GM18507 (cell line): ENCODE data around the gene LCTL.

Source experiments
- DNase-seq: peaks from one replicate; pipeline ENCODE4 v3.0.0; 2011; ENCODE audit warnings: low read depth; ENCODE audit not compliant: insufficient read length; ENCODE audit errors: extremely low spot score
- FAIRE-seq: peaks from 2 replicates; lab custom pipeline; 2011; peaks lifted over from hg19 to GRCh38; lab: Jason Lieb, UNC

The LCTL gene

GRCh38 chr15:66565741-66566144 is at the start of gene LCTL:
TSS of gene LCTL (minus strand) at chr15:66565998. CDS start at chr15:66565365, 633 bp downstream.
- no peak for DNase-seq
- FAIRE-seq, result no peak

- FAIRE-seq (no peak), DNase-seq (no peak)
Observed at GRCh38 chr15:66614951-66615760, 49.4 kb upstream of the LCTL start.

GRCh38 chr15:66614456-66614855 is 48.7 kb upstream of the LCTL start:
- DNase-seq (no peak), FAIRE-seq (no peak)

- no peak for DNase-seq
- FAIRE-seq, result no peak
Observed at GRCh38 chr15:66613743-66614142, 47.9 kb upstream of the LCTL start.

GRCh38 chr15:66611257-66612053 is 45.7 kb upstream of the LCTL start:
- no peak for DNase-seq
- FAIRE-seq, result no peak

- DNase-seq, result no peak
- no peak for FAIRE-seq
Observed at GRCh38 chr15:66609876-66610275, 44.1 kb upstream of the LCTL start.

- FAIRE-seq (no peak), DNase-seq (no peak)
Observed at GRCh38 chr15:66608881-66609280, 43.1 kb upstream of the LCTL start.

- DNase-seq, result no peak
- no peak for FAIRE-seq
Observed at GRCh38 chr15:66608159-66608558, 42.4 kb upstream of the LCTL start.

- FAIRE-seq, result peak; percentile 54
- DNase-seq, result peak; percentile 52
Observed at GRCh38 chr15:66603301-66604179, 37.7 kb upstream of the LCTL start.

GRCh38 chr15:66601521-66601920 is 35.7 kb upstream of the LCTL start:
- no peak for FAIRE-seq
- DNase-seq, result no peak

- DNase-seq (no peak), FAIRE-seq (no peak)
Observed at GRCh38 chr15:66600240-66600627, 34.4 kb upstream of the LCTL start.

- no peak for DNase-seq
- no peak for FAIRE-seq
Observed at GRCh38 chr15:66599536-66600239, 33.9 kb upstream of the LCTL start.

- FAIRE-seq (no peak), DNase-seq (no peak)
Observed at GRCh38 chr15:66598095-66598815, 32.5 kb upstream of the LCTL start.

- no peak for DNase-seq
- FAIRE-seq, result no peak
Observed at GRCh38 chr15:66595931-66596545, 30.2 kb upstream of the LCTL start.

GRCh38 chr15:66595332-66595731 is 29.5 kb upstream of the LCTL start:
- FAIRE-seq (no peak), DNase-seq (no peak)

- FAIRE-seq (no peak), DNase-seq (no peak)
Observed at GRCh38 chr15:66594836-66595235, 29.0 kb upstream of the LCTL start.

GRCh38 chr15:66594344-66594743 is 28.5 kb upstream of the LCTL start:
- FAIRE-seq (no peak), DNase-seq (no peak)

- no peak for FAIRE-seq
Observed at GRCh38 chr15:66593219-66593780, 27.5 kb upstream of the LCTL start.

More at GRCh38 chr15:66593219-66593780, 27.5 kb upstream of the LCTL start:
- no peak for DNase-seq
